Fibroblast of mammary gland (primary cell): ENCODE data around the gene GALK1.
A peak's percentile ranks its signal among the peaks of the same experiment; 100 is the strongest.

Source experiments
- DNase-seq: peaks from one replicate; pipeline ENCODE4 v3.0.0-alpha.2; 2010; ENCODE audit warnings: low read depth
- H3K4me3 ChIP-seq: 2 replicates; pipeline ENCODE4 v1.5.1; 2011; ENCODE audit warnings: low read depth, mild to moderate bottlenecking, low read length, moderate library complexity; ENCODE audit not compliant: control insufficient read depth
- TF ChIP-seq, protein P1 (sequence below): conservative IDR thresholded peaks from 2 replicates; pipeline ENCODE4 v1.5.1; 2011; ENCODE audit warnings: low read depth, low read length, inconsistent platforms; ENCODE audit not compliant: control insufficient read depth, insufficient read depth

The GALK1 gene

DNA sequence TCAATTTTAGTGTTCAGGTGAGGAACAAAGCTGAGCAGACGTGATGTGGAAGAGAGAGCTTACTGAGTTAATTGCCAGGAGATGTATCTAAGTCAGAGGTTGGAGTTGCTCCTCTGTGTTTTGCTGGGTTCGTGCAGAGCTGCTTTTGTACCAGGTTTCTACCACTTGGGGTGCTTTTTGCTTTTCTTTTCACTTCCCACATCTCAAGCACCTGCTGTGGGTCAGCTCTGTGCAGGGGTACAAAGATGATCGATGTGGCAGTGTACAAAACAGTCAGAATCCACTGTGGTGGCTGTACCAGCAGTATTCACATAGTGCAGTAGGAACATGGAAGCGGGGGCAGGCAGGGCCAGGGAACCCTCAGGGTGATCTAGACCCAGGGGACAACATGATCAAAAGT, 34.4 kb upstream of the GALK1 start:
- DNase-seq = no peak
- TF ChIP-seq, protein P1, sequence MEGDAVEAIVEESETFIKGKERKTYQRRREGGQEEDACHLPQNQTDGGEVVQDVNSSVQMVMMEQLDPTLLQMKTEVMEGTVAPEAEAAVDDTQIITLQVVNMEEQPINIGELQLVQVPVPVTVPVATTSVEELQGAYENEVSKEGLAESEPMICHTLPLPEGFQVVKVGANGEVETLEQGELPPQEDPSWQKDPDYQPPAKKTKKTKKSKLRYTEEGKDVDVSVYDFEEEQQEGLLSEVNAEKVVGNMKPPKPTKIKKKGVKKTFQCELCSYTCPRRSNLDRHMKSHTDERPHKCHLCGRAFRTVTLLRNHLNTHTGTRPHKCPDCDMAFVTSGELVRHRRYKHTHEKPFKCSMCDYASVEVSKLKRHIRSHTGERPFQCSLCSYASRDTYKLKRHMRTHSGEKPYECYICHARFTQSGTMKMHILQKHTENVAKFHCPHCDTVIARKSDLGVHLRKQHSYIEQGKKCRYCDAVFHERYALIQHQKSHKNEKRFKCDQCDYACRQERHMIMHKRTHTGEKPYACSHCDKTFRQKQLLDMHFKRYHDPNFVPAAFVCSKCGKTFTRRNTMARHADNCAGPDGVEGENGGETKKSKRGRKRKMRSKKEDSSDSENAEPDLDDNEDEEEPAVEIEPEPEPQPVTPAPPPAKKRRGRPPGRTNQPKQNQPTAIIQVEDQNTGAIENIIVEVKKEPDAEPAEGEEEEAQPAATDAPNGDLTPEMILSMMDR = no peak
- H3K4me3 ChIP-seq = no peak overlapping the region

DNA sequence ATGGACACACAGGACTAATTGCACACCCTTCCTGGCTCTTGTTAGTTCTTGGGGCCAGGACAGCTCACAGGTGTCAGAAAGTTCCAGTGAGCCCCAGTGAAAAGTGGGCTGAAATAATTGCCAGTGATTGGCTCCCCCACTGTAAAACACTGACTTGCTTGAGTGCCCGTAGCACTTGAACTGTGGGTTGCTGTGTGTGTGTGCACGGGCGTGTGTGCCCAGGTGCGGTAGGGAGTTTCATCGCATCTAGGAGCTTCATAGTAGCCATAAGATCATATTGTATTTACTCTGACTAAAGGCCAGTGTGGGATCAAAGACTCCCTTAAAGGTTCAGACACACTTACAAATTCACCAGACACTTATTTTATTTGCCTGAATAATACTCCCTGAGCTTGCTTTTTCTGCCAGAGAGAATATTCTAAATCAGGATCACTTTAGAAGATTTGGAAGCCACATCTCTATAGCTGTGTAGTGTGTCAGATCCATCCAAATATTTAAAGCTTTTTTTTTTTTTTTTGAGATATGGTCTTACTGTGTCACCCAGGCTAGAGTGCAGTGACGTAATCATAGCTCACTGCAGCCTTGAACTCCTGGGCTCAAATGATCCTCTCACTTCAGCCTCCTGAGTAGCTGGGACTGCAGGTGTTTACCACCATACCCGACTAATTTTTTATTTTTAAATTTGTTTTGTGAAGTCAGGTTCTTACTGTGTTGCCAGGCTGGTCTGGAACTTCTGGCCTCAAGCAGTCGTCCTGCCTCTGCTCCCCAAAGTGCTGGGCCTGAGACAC, 31.0 kb upstream of the GALK1 start:
- H3K4me3 ChIP-seq = no peak overlapping the region
- TF ChIP-seq, protein P1 = no peak
- DNase-seq = no peak

DNA sequence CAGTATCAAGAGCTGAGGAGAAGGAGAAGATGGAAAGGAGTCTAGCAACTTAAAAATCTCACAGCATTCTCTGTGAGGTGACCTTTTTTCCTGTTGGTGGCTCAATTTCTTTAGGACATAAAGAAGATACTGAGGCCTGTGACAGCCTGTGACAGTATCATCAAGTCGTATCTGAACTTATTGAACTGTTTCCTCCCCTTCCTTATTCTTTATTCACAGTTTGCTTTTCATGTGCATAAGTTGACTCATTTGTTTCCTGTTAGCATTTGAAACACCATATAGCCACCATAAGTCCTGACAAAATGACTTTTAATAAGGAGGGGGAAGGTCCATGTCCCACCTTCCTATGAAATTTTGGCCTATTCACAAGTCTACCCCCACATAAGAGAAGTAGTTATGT, 28.5 kb upstream of the GALK1 start:
- no peak overlapping the region for H3K4me3 ChIP-seq
- TF ChIP-seq, protein P1 = no peak
- DNase-seq = no peak

DNA sequence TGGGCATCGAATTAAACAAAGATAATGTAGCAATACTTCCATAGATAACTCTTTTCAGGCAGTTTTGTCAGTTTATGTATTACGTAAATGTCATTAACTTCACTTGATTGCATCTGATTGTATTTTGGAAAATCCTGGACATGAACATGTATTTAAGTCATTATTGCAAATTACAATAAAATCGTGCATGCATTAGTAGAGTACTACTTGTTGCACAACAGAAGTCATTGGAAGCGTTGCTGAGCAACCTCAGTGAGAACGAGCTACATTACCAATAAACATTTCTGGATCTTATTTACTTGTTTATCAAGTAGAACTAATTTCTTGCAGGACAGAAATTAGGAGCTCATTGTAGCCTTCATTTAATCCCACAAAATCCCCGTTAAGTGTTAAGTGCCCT, 26.3 kb upstream of the GALK1 start:
- no peak overlapping the region for H3K4me3 ChIP-seq
- DNase-seq = no peak
- TF ChIP-seq, protein P1 = no peak

DNA sequence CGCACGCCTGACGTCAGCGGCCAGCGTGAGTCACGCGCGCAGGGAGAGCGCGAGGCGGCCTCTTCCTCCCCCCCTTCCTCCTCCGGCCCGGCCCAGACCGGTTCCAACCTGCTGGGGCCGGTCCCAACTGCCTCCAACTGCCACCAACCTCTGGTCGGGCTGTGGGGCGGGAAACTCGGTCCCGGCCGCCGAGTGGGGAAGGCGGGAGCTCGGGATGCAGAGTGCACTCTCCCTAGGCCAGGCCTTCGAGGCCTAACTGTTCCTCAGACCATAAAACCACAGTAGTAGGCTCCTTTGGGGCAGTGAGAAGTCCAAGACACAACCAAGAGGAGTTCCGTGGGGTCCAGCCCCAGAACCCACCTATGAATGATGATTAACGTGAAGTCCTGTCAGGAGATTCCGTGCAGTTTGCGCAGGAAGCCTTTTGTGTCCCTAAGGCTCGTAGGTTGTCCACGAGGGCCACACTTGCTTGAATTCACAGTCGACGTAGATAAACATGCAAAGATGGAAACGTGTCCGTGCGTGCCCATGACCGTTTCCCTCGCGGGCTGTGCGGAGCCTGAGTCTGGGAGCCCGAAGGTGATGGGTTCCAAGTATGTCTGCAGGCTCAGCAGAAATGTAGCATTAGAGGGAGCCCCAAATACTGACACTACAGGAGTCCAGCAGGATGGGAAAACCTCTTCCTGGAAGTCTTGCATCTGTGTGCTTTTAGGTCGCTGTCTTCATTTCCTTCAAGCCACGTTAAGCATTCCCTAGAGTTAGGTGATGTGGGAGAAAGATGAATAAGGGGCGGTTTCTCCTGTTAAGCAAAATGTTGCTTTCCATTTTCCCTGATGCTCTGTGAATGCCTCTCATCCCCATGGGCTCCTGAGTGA, 20.3 kb upstream of the GALK1 start:
- peak overlapping the region; percentile 75 for H3K4me3 ChIP-seq
- TF ChIP-seq, protein P1 = no peak
- DNase-seq = peak; percentile 89

DNA sequence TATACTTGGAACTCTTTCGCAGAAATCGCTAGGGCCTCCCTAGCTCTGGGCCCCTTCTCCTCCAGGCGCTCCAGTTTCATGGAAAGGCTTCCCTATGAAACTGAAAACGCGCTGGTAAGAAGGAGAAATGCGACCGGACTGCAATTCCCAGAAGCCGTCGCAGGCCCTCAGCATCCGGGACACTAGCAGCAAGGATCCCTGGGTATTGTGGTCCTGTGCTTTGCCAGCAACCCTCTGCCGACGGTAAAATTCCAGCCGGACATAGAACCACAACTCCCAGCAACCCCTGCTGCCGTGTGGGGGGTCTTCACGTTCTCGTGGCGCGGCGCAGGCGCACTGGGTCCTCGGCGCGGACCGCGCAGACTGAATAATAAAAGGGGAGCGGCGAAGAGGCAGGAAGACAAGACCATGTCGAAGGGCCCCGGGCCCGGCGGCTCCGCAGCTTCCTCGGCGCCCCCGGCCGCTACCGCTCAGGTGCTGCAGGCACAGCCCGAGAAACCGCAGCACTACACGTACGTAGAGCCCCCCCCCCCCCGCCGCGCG, 19.6 kb upstream of the GALK1 start, which contains the start of gene UNK:
Gene UNK (plus strand): TSS at position 334 of the 543 bp plus-strand sequence. CDS start 75 bp downstream, at position 409.
- TF ChIP-seq, protein P1 = no peak
- DNase-seq = peak; percentile 100
- H3K4me3 ChIP-seq = peak within 1 kb of the TSS; percentile 75
